Heart left ventricle (tissue), 13 donors: ENCODE data around the gene RAD50.

Experiments used
- CTCF ChIP-seq, 12 donors: fragments of 200-600 bp; sonication (generic) in 4 of 12; IDR thresholded peaks; one replicate each; pipeline versions ENCODE4 v1.5.0 to v1.8.0; 2018 to 2022; ENCODE audit warnings: antibody characterized with exemption in 12 of 12, mild to moderate bottlenecking in 5 of 12
- POLR2A ChIP-seq, 2 donors: fragments of 450-650 bp; IDR thresholded peaks; one replicate each; pipeline ENCODE4 v1.6.1; 2017; ENCODE audit warnings: antibody characterized with exemption in 2 of 2, mild to moderate bottlenecking in 2 of 2, moderate library complexity in 2 of 2
- donor health status: ischemic (EF 13 %, LVEDD 7.1; RV severe dilation, severe dysfunction).
- donor health status: DM: no; HTN: yes; CAD: no.
- donor health status: DM: no; HTN: no; CAD: no.
- donor health status: ischemic (EF 25% LVEDD 6.9; RV normal size, moderate dysfunction).
- donor health status: ischemic (EF 25% LVEDD 5.7; RV mildly dilated, moderate dysfunction).
- donor health status: ischemic (EF 35%, LVEDD 5.7; RV mildly dilated, moderate dysfunction).
- donor health status: nonischemic (EF 11% LVEDD 7.7; RV severe dilation, severe dysfunction).
- donor health status: DM: yes; HTN: yes; CAD: no.
- donor health status: PGD.
- donor health status: ischemic (EF 29% LVEDD 5.4; RV normal size, mild dysfunction).
- donor health status: nonischemic (EF 23%, LVEDD 6.1; RV moderate dilation, normal function).

GRCh38 chr5:132689513-132689912 lies 132.7 kb downstream of the RAD50 start:
- TF ChIP-seq CTCF (IDR thresholded peaks at IDR 0.05), result no peak
- no peak for TF ChIP-seq POLR2A (IDR thresholded peaks at IDR 0.05)
